Choroid plexus epithelial cell (primary cell): ENCODE results near the gene SPOCK3.

Experiments used
- DNase-seq: peaks from one replicate; pipeline ENCODE4 v3.0.0-alpha.2; 2010; ENCODE audit warnings: low read depth
- H3K4me3 ChIP-seq: 2 replicates; pipeline ENCODE4 v1.5.1; 2011; ENCODE audit warnings: low read depth, mild to moderate bottlenecking, control low read depth, low read length, moderate library complexity
- CTCF ChIP-seq: conservative IDR thresholded peaks from 2 replicates; pipeline ENCODE4 v1.5.1; 2011; ENCODE audit warnings: low read depth, mild to moderate bottlenecking, control low read depth, inconsistent platforms, low read length, moderate library complexity

The SPOCK3 gene

GRCh38 chr4:167238226-167238625 lies 3.9 kb upstream of the SPOCK3 start:
- TF ChIP-seq CTCF, result no peak

GRCh38 chr4:167233685-167234315 lies 494 bp downstream of the SPOCK3 start:
- peak; percentile 1 for DNase-seq
- H3K4me3 ChIP-seq, result peak overlapping the region; percentile 54

More at GRCh38 chr4:167238226-167238625, 3.9 kb upstream of the SPOCK3 start:
- DNase-seq, result no peak
- no peak overlapping the region for H3K4me3 ChIP-seq

GRCh38 chr4:167232805-167233684 lies 1.2 kb downstream of the SPOCK3 start:
- DNase-seq, result no peak
- peak overlapping the region; percentile 54 for H3K4me3 ChIP-seq
- no peak for TF ChIP-seq CTCF

More at GRCh38 chr4:167233685-167234315, 494 bp downstream of the SPOCK3 start:
- no peak for TF ChIP-seq CTCF

- no peak overlapping the region for H3K4me3 ChIP-seq
- no peak for TF ChIP-seq CTCF
- DNase-seq, result no peak
Measured at GRCh38 chr4:167230744-167231143, 3.5 kb downstream of the SPOCK3 start.

GRCh38 chr4:167222099-167222498 lies 12.2 kb downstream of the SPOCK3 start:
- no peak overlapping the region for H3K4me3 ChIP-seq
- TF ChIP-seq CTCF, result no peak
- no peak for DNase-seq

GRCh38 chr4:167221084-167221483 lies 13.2 kb downstream of the SPOCK3 start:
- no peak for TF ChIP-seq CTCF
- DNase-seq, result no peak
- no peak overlapping the region for H3K4me3 ChIP-seq
